HTR-8/SVneo (cell line): ENCODE results near the gene NUMBL.

ENCODE experiments used
- DNase-seq: peaks from one replicate; pipeline ENCODE4 v3.0.0; 2011; ENCODE audit warnings: low spot score, mixed read lengths; ENCODE audit not compliant: insufficient read length
- FAIRE-seq: peaks from 2 replicates; lab custom pipeline; 2011; peaks lifted over from hg19 to GRCh38; lab: Jason Lieb, UNC

Gene NUMBL

DNA sequence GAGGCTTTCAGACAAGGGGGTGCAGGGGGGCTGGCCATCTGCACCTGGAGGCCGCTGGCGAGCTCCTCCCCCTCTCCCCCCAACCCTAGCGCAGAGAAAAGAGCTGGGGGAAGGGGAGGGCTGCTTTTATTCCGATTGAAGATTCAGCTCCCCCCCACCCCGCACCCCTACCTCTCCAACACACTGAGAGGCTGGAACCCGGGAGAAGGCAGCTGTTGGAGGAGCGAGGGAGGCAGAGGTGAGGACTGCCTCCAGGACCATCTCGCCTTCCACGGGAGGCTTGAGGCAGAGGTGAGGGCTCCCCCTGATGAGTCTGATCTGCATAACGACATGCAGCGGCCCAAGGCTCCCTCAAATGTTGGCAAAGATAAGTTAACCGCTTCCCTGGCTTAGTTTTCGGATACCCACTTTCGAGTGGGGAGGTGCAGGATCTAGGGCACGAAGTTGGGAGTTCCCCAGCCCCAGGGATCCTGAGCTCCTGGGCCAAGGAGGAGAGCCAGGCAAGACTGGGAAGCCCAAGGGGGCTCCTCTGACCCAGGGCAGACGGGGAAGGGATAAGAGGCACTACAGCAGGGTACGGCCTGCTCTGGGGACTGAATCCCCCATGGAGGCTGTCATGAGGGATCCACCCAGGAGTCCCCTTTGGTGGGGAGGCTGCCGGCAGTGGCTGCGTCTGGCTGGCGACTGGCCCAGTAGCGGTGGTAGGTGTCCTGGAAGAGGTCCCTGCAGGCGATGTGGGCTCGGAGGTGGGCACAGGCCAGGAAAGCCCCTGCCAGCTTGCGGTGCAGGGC is 1.2 kb upstream of the NUMBL start:
- DNase-seq, result no peak
- no peak for FAIRE-seq

DNA sequence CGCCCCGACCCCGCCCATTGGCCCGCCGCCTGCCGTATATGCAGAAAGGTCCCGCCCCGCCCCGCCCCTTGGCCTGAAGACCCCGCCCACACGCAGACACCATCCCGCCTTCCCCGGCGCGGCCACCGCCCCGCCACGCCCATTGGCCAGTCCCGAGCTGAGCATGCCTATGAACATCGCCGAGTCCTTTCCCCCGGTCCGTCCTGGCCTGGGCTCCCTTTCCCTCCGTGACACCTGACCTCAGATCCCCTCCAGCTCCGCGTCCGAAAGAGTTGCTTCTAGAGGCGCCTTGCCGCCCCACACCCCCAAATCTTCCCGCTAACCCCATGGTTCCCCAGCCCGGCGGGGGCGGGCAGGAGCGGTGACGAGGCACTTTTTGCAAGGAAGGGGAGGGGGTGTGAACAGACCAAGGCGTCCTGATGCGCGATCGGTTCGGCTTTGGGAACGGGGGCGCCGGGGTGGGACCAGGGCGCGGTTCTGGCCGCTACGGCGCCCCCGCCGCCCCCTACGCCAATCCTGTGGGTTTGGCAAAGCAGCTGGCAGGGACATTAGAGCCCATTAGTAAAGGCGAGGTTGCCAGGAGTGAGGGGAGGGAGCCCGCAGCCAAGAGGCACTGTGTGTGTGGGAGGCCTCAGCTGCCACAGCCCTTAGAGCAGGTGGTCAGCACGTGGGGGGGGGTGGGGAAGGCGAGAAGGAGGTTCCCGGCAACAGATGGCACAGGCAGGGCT is 406 bp upstream of the NUMBL start:
- peak; percentile 96 for FAIRE-seq
- DNase-seq, result peak; percentile 97

DNA sequence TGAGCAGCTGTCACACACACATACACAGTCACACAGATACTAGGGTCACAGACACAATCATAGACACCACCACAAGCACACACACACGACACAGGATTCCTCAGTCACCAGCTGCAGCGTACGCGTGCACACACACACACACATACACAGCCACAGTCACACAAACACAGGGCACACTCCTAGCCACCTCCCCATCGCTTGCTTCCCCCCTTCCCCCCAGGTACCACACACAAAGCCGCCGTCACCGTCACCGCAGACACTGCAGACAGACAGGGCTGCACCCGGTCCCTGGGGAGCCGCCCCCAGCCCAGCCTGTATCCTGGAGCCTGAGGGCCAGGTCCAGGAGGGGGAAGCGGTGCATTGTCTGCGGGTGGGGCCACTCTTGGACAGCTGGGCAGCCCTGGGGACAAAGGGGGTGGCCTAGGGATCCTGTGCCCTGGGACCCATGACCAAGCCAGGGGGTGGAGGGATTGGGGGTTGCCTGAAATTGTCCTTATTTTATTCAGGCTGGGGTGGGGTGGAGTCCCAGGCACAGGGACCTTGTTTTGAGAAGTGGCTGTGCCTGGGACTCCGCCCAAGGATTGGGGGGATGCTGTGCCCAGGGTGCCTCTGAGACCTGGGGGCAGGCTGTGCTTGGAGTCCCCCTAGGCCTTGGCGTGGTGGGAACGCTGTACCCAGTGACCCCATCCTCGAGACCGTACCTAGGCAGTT is 957 bp downstream of the NUMBL start:
- FAIRE-seq (no peak), DNase-seq (no peak)

DNA sequence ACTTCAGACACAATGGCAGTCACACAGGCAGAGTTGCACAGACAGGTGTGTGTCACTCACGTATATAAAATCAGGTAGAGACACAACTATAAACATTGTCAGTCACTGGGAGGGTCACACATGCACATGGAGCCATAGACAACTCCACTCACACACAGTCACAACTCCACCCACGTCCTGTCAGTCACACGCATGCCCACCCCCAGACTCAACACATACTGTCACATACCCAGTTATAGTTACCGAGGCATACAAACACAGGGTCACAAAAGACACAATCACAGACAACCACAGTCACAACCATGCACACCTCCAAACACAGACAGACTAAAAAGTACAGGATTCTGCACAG is 1.5 kb downstream of the NUMBL start:
- peak; percentile 89 for FAIRE-seq
- DNase-seq, result no peak

DNA sequence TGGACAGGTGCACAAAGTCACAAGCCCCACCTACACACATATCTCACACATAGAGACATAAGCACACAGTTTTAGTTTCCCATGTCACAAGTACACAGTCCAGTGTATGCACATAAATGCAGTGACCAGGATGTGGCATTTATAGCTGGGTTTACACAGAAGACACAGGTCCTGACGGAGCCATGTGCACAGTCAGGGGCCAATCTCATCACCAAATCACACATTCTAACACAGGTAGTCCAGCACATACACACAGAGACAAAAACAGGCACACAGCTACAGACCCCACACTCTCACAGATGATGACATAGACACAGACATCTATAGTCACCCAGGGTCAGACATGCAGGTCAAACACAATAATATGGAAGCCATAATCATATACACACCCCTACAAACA is 2.1 kb downstream of the NUMBL start:
- FAIRE-seq (peak; percentile 73), DNase-seq (no peak)

DNA sequence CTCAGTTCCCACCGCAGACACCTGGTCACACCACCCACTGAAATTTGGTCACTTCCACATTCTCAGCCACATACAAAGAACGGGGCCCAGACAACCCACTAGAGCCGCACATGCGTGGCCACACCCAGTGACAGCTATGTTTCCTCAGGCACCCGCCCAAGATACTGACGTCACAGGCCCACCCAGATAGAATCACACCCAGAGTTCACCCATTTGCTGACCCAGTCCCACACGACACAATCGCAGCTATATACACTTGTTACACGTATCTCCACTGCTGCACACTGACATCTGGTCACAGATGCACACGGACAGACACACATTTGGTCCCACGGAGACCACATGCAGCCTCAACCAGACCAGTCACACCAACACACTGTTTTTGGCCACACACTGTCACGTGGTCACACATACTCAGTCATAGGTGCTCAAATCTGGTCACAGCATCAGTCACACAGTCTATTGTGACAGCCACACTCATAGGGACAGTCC is 2.9 kb downstream of the NUMBL start:
- DNase-seq, result no peak
- peak; percentile 46 for FAIRE-seq

DNA sequence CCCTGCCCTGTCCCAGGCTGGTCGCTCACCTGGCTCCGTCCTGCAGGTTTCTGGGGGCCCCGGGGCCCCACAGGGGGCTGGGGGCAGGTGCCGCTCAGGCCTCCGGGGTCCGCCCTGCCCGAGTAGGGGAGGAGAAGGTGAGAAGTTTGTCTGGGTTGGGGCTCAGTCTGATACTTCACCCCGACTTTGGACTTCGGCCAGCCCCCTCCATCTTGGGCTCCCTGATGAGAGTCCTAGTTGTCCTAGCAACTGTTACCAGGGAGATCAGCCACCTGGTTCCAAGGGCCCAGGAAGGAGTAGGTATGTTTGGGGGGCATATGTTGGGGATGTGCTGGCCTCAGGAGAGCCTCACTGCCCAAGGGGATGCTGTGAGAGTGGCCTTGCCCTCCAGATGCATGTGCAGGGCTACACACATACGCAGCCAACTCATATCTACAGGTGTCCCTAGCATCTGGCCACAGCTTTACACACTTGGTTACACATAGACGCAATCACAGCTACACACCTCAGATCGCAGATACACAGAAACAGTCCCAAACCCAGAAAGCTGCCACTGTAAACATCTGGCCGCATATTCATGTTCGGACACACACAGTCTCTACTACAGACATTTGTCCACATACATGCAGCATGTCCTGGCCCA is 3.4 kb downstream of the NUMBL start:
- DNase-seq (no peak), FAIRE-seq (no peak)

DNA sequence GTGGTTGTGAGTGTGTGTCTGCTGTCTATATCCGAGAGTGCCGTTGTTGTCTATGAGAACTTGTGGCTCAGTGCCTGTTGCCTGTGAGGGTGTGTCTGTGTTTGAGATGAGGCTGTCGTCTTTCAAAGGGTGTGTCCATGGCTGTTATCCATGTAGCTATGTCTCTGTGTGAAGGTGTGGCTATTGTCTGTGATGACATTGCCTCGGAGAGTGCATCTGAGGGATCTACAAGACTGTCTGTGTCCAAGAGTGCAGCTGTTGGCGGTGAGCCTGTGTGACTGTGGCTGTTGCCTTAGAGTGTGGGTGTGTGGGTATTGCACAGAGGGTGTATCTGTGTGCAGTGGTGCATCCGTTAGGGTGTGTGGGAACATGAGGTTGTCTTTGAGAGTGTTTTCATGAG is 4.9 kb downstream of the NUMBL start:
- FAIRE-seq, result peak; percentile 23
- DNase-seq, result no peak

DNA sequence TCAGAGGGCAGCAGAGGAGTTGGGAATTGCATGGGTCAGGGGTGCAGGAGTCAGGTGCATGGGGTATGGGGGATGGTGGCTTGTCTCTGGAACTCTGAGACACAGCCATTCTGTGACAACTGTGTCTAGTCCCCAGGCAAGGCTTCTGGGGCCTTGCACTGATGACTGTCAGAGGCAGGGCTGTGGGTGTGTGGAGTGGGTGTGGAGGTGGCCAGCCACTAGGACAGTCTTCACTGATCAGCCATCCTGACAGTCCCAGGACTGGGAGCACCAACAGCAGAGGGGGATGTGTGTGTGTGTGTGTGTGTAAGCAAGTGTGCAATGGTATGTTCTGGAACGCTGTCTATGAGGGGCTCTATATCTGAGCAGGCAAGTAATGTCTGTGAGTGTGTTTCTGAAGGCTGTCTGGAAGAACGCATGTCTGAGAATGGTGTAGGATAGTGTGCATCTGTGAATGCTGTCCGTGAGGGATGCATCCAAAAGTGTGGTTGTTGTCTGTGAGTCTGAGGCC is 5.4 kb downstream of the NUMBL start:
- no peak for FAIRE-seq
- DNase-seq, result no peak

DNA sequence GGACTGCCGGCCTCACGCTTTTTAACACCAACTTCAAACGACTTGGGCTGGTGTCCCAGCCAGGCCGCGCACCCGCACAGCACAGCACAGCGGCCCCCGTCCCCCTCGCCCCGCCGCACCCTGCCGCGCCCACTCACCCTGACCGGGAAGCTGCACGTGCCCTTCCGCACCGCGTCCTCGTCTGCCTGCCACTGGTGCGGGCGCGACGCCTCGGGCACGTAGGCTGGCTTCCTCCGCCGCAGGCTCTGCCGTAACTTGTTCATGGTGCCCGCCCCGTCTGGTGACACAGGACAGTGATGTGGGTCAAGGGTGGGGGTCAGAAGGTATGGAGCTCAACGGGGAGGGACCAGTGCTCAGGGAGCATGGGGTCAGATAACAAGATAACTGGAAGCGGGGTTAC is 6.2 kb downstream of the NUMBL start:
- FAIRE-seq, result no peak
- DNase-seq, result no peak

DNA sequence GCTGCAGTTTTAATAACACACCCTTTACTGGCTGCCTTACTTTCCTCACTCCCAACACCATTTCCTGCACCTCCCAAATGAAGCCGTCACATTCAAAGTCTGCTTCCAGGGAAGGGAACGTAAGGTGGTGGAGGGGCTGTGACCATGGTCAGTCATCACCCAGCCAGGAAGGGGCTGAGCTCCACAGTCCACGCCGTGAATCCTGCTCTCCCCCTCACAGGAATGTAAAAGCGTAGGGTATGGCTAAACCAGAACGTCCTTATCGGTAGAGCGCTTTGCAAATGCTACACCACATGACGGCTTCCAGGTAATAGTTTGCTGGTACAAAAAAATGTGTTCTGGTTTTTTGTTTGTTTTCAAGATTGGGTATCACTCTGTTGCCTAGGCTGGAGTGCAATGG is 7.0 kb downstream of the NUMBL start:
- FAIRE-seq (no peak), DNase-seq (no peak)

DNA sequence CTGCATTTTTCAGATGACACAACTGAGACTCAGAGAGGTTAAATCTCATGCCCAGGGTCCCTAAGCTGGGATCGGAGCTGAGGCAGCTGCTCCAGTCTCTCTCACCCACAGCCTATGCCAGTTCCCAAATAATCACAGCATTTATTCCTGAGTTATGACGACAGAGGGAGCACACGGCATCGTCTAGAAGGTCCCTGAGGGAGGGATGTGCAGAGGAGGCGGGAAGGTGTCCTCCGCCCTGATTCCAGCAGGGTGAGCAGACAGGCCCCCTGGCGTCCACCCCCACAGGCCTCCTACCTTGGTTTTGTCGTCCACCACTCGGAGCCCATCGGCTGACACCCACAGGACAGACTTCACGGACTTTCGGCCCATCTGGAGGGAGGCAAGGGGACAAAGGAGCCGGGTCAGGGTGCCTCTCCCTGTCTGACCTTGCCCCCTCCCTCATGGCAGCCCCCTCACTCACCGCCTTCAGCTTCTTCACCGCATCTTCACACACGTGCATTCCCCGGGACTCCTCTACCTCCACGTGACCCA is 8.0 kb downstream of the NUMBL start:
- no peak for FAIRE-seq
- no peak for DNase-seq

DNA sequence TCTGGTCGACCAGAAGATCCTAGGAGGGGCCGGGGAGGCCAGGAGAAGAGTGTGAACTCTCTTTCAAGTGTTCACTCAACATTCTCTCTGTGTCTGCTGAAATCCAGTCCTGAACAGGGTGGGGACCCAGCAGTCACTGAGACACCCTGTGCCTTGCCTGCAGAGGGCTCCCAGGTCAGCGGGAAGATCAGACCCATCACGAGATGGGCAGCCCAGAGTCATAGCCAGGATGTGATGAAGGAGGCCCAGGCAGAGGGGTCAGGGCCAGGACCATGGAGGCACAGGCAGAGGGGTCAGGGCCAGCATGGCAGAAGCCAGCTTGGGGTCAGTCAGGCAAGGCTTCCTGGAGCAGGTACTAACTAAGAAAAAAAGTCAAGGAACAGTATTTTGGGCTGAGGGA is 9.4 kb downstream of the NUMBL start:
- DNase-seq (no peak), FAIRE-seq (no peak)

DNA sequence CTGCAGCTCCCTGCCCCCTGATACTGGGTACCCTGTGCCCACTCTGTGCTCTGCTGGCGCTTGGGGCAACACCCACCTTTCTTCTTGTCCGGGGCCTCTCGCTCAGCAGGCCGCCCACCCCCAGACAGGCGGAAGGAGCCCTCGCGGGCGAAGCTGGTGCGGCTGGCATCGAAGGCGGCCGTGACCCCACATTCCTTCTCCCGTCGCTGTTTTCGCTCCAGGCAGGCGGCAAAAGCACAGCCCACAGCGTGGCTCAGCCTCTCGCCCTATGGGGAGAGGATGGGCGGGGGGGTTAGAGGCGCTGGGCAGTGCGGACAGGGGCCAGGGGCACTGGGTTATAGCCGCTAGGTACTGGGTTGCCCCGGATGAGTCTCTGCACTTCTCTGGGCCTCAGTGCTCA is 13.3 kb downstream of the NUMBL start:
- FAIRE-seq (no peak), DNase-seq (no peak)

DNA sequence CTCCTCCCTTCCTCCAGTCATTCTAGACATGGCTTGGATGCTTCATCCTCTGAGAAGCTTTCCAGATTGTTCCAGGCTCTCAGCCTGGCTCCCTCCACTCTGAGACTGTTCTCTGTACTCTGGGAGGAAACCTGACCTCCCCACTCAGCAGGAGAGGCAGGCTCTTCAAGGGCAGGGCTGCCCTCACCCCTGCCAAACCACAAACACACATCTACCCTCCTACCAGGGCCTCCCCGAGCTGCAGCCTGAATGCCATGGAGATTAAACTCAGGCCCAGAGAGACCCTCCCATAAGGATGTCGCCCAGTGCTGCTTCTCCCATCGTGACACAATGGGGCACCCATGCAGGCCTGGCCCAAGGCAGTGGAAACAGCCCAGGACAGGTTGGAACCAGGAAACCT is 16.2 kb downstream of the NUMBL start:
- DNase-seq (no peak), FAIRE-seq (no peak)

DNA sequence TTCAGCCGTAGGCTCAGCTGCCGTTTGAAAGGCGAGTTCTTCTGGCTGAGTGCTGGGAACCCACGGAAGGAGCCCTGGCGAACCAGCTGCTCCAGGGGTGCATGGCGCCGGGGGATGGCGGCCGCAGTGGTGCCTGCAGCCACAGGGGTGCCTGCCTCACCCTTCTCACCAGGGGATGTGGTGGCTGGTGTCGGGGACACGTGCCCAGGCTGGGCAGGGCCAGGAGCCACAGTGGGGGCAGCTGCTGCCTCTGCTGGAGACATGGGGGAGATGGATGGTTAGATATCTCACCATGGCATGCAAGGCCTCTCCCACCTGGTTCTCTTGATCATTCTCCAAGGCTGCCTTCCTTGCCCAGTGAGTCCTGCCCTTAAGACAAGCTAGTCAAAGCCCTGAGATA is 17.1 kb downstream of the NUMBL start:
- FAIRE-seq (no peak), DNase-seq (no peak)

DNA sequence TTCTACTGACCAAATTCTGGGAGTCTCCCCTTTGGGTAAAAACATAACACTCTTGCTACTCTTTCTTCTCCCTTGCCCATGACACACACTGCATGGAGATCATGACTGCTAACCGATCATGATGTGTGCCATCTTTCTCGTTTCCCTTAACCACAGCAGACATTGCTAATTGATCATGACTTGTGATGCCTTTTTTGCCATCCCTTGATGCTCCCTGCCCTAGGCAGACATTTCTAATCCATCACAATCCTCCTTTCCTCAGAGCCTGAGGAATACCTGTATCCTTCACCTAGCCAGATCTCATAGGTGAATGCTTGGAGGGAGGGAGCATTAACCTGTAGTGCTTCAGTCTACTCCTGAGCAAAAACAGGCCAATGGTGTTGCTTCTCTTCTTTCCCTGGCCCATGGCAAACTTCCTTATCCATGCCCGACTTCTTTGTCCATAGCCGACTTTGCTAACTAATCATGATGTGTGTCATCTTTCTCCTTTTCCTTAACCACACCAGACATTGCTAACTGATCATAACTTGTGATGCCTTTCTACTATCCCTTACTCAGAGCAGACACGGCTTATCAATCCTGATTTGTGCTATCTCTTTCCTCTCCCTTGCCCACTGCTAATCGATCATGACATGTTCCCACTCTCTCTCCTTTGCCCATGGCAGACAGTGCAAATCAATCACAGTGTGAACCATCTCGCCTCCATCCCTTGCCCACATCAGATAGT is 17.7 kb downstream of the NUMBL start:
- FAIRE-seq (peak; percentile 9), DNase-seq (no peak)

DNA sequence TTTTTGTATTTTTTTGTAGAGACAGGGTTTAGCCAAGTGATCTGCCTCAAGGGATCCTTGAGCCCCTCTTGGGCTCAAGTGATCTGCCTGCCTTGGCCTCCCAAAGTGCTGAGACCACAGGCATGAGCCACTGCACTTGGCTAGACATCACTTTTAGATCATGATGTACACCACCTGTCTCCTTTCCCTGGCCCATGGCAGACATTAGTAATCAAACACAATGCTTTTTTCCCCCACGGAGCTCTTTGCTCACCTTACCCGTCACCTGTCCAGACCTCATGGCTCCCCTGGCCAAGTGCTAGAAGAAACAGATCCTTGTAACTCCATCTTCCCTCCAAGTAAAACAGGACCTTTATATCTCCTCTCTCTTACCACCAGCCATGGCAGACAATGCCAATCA is 18.4 kb downstream of the NUMBL start:
- DNase-seq, result no peak
- no peak for FAIRE-seq

DNA sequence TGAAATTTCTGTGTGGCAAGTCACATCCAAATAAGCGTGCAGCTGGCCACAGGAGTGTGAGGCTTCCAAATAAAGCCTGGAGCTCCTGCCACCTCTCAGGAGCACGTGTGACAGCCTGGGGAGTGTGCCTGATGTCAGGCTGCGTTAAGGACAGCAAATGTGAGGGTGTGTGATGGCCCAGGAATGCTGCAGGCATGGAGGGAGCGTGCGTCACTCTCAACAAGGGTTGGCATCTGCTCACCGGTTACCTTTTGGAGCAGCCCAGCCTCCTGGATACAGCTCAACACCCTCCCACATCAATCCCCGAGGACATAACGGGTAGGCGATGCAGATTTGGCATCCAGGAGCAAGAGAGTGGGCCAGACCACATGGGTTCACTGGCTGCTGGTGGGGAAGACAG is 19.0 kb downstream of the NUMBL start:
- DNase-seq (no peak), FAIRE-seq (no peak)
